ENCODE data around the gene ADORA2B.
"Not testable (repeated sequence)": the region's sequence is repeated elsewhere in the genome, so short reads cannot be mapped to it uniquely, and the experiment has no call there.

Gene ADORA2B

GRCh38 chr17:15979013-15979412 lies 34.1 kb downstream of the ADORA2B start:
- DNase-seq (ENCODE audit: low read depth in 4 of 4, low spot score in 1 of 4): not testable (repeated sequence)

- peak in 1 of 4 experiments; percentile 12 for DNase-seq (ENCODE audit: low read depth in 4 of 4, low spot score in 1 of 4)
Measured at GRCh38 chr17:15981208-15981607, 36.3 kb downstream of the ADORA2B start.

GRCh38 chr17:15981646-15982580 lies 37.0 kb downstream of the ADORA2B start:
- no peak for DNase-seq (ENCODE audit: low read depth in 4 of 4, low spot score in 1 of 4)

- no peak for DNase-seq (ENCODE audit: low read depth in 4 of 4, low spot score in 1 of 4)
Measured at GRCh38 chr17:15996322-15996721, 51.4 kb downstream of the ADORA2B start.

- no peak for DNase-seq (ENCODE audit: low read depth in 4 of 4, low spot score in 1 of 4)
Measured at GRCh38 chr17:15998031-15998562, 53.2 kb downstream of the ADORA2B start.

- DNase-seq (ENCODE audit: low read depth in 4 of 4, low spot score in 1 of 4): peak; percentile 77 to 94 (median 84)
Measured at GRCh38 chr17:15999141-15999973, 54.4 kb downstream of the ADORA2B start, which contains the start of the genes TTC19 and ZSWIM7. Gene TTC19, plus strand, starts transcription at chr17:15999824. Its CDS starts 25 bp downstream, at chr17:15999849. Gene ZSWIM7, minus strand, starts transcription at chr17:15999704. Its CDS starts 110 bp downstream, at chr17:15999594.

GRCh38 chr17:15999974-16000827 lies 55.3 kb downstream of the ADORA2B start:
- peak in 1 of 4 experiments; percentile 10 for DNase-seq (ENCODE audit: low read depth in 4 of 4, low spot score in 1 of 4)

- DNase-seq (ENCODE audit: low read depth in 4 of 4, low spot score in 1 of 4): no peak
Measured at GRCh38 chr17:16001226-16001897, 56.4 kb downstream of the ADORA2B start.

GRCh38 chr17:16002708-16003260 lies 57.9 kb downstream of the ADORA2B start:
- no peak for DNase-seq (ENCODE audit: low read depth in 4 of 4, low spot score in 1 of 4)

- no peak for DNase-seq (ENCODE audit: low read depth in 4 of 4, low spot score in 1 of 4)
Measured at GRCh38 chr17:16003841-16004240, 58.9 kb downstream of the ADORA2B start.

- no peak for DNase-seq (ENCODE audit: low read depth in 4 of 4, low spot score in 1 of 4)
Measured at GRCh38 chr17:16005636-16006035, 60.7 kb downstream of the ADORA2B start.

- DNase-seq (ENCODE audit: low read depth in 4 of 4, low spot score in 1 of 4): no peak
Measured at GRCh38 chr17:16007439-16007838, 62.5 kb downstream of the ADORA2B start.

GRCh38 chr17:16013943-16014407 lies 69.0 kb downstream of the ADORA2B start:
- no peak for DNase-seq (ENCODE audit: low read depth in 4 of 4, low spot score in 1 of 4)

GRCh38 chr17:16019347-16019746 lies 74.4 kb downstream of the ADORA2B start:
- no peak for DNase-seq (ENCODE audit: low read depth in 4 of 4, low spot score in 1 of 4)

- DNase-seq (ENCODE audit: low read depth in 4 of 4, low spot score in 1 of 4): no peak
Measured at GRCh38 chr17:16023881-16024280, 79.0 kb downstream of the ADORA2B start.

- no peak for DNase-seq (ENCODE audit: low read depth in 4 of 4, low spot score in 1 of 4)
Measured at GRCh38 chr17:16025202-16025601, 80.3 kb downstream of the ADORA2B start.
